Large intestine (tissue), 3 donors: Measurements from ENCODE around the gene MAMLD1. TPM values are rescaled to one million over a fixed set of nuclear protein-coding genes. Genes with fewer than 3 reads are reported as not detected.

Source experiments
- DNase-seq, 2 donors: peaks; one replicate each; pipeline versions ENCODE4 v3.0.0 to v3.0.0-alpha.2; 2013
- H3K27ac ChIP-seq: one replicate; pipeline ENCODE4 v1.5.1; 2013; ENCODE audit warnings: low read length
- H3K27me3 ChIP-seq: 2 replicates; pipeline ENCODE4 v1.6.1; 2013; ENCODE audit warnings: low read length; ENCODE audit not compliant: control insufficient read depth, insufficient read depth
- H3K36me3 ChIP-seq: 2 replicates; pipeline ENCODE4 v1.6.1; 2013; ENCODE audit warnings: low read length; ENCODE audit not compliant: control insufficient read depth, insufficient read depth
- H3K4me1 ChIP-seq: one replicate; pipeline ENCODE4 v1.6.1; 2013; ENCODE audit warnings: low read length; ENCODE audit not compliant: control insufficient read depth, insufficient read depth
- H3K4me3 ChIP-seq: one replicate; pipeline ENCODE4 v1.5.1; 2013; ENCODE audit warnings: low read length
- H3K9me3 ChIP-seq: one replicate; pipeline ENCODE4 v1.6.1; 2013; ENCODE audit warnings: mild to moderate bottlenecking, low read depth, low read length, moderate library complexity; ENCODE audit not compliant: control insufficient read depth
- WGBS: methylation state at CpG from one replicate; pipeline ENCODE4 v1.1.5; 2013; ENCODE audit warnings: low lambda C conversion rate; ENCODE audit not compliant: insufficient coverage; 5-methylcytosine and 5-hydroxymethylcytosine counted together
- polyA plus RNA-seq: library from polyadenylated mRNA; unstranded; fragments of 120-200 nt; gene quantifications from one replicate; pipeline ENCODE4 v1.2.1, GENCODE V29; 2013

MAMLD1 gene
- polyA plus RNA-seq, 1 donor = 3.8 TPM

GRCh38 chrX:150405006-150405405 is 41.9 kb downstream of the MAMLD1 start:
- Histone ChIP-seq H3K36me3 (no peaks in the 10 kb centered on the region), H3K27me3 (no peaks in the 10 kb centered on the region), H3K9me3 (no peaks in the 10 kb centered on the region), H3K4me3 (no peak overlapping the region), H3K27ac (no peak overlapping the region), H3K4me1 (no peaks in the 10 kb centered on the region)
- no CpG with 5 or more reads among the region's 1 CpG for whole genome bisulfite sequencing
- no peak for DNase-seq

- no peak for DNase-seq
- Histone ChIP-seq H3K36me3 (no peaks in the 10 kb centered on the region), H3K9me3 (no peaks in the 10 kb centered on the region), H3K27ac (no peak overlapping the region), H3K4me1 (no peaks in the 10 kb centered on the region), H3K27me3 (no peaks in the 10 kb centered on the region), H3K4me3 (no peak overlapping the region)
- WGBS = no CpG with 5 or more reads among the region's 4 CpGs
Observed at GRCh38 chrX:150405576-150405975, 42.5 kb downstream of the MAMLD1 start.

- H3K27me3 ChIP-seq = no peaks in the 10 kb centered on the region
- no peaks in the 10 kb centered on the region for H3K36me3 ChIP-seq
- no peak for DNase-seq
- no peak overlapping the region for H3K4me3 ChIP-seq
- no peaks in the 10 kb centered on the region for H3K4me1 ChIP-seq
- no peak overlapping the region for H3K27ac ChIP-seq
- no CpG with 5 or more reads among the region's 6 CpGs for WGBS
- H3K9me3 ChIP-seq = no peaks in the 10 kb centered on the region
Observed at GRCh38 chrX:150406596-150406995, 43.5 kb downstream of the MAMLD1 start.

GRCh38 chrX:150408007-150408406 is 44.9 kb downstream of the MAMLD1 start:
- H3K27ac ChIP-seq = no peak overlapping the region
- DNase-seq = no peak
- WGBS = no CpG with 5 or more reads among the region's 5 CpGs
- H3K9me3 ChIP-seq = no peaks in the 10 kb centered on the region
- H3K4me3 ChIP-seq = no peak overlapping the region
- no peaks in the 10 kb centered on the region for H3K4me1 ChIP-seq
- H3K36me3 ChIP-seq = no peaks in the 10 kb centered on the region
- no peaks in the 10 kb centered on the region for H3K27me3 ChIP-seq

GRCh38 chrX:150408561-150408960 is 45.4 kb downstream of the MAMLD1 start:
- whole genome bisulfite sequencing = no CpG with 5 or more reads among the region's 2 CpGs

GRCh38 chrX:150409486-150409885 is 46.4 kb downstream of the MAMLD1 start:
- H3K36me3 ChIP-seq = no peaks in the 10 kb centered on the region
- no CpG with 5 or more reads among the region's 3 CpGs for WGBS
- no peaks in the 10 kb centered on the region for H3K4me1 ChIP-seq
- no peak overlapping the region for H3K27ac ChIP-seq
- no peaks in the 10 kb centered on the region for H3K9me3 ChIP-seq
- H3K4me3 ChIP-seq = no peak overlapping the region
- no peaks in the 10 kb centered on the region for H3K27me3 ChIP-seq
- no peak for DNase-seq

More at GRCh38 chrX:150408561-150408960, 45.4 kb downstream of the MAMLD1 start:
- Histone ChIP-seq H3K4me3 (no peak overlapping the region), H3K27me3 (no peaks in the 10 kb centered on the region), H3K9me3 (no peaks in the 10 kb centered on the region), H3K27ac (no peak overlapping the region), H3K36me3 (no peaks in the 10 kb centered on the region), H3K4me1 (no peaks in the 10 kb centered on the region)
- DNase-seq = no peak

GRCh38 chrX:150409964-150410363 is 46.8 kb downstream of the MAMLD1 start:
- no peaks in the 10 kb centered on the region for H3K9me3 ChIP-seq
- no peak overlapping the region for H3K27ac ChIP-seq
- no peaks in the 10 kb centered on the region for H3K4me1 ChIP-seq
- no peaks in the 10 kb centered on the region for H3K27me3 ChIP-seq
- no peaks in the 10 kb centered on the region for H3K36me3 ChIP-seq
- no peak overlapping the region for H3K4me3 ChIP-seq
- no CpG with 5 or more reads among the region's 2 CpGs for WGBS
- DNase-seq = peak in 1 of 2 donors; percentile 14

- WGBS = no CpG with 5 or more reads among the region's 2 CpGs
- H3K36me3 ChIP-seq = no peaks in the 10 kb centered on the region
- H3K4me1 ChIP-seq = no peaks in the 10 kb centered on the region
- H3K27ac ChIP-seq = no peak overlapping the region
- H3K4me3 ChIP-seq = no peak overlapping the region
- H3K9me3 ChIP-seq = no peaks in the 10 kb centered on the region
- DNase-seq = no peak
- H3K27me3 ChIP-seq = no peaks in the 10 kb centered on the region
Observed at GRCh38 chrX:150410513-150410912, 47.4 kb downstream of the MAMLD1 start.

- WGBS = no CpG with 5 or more reads among the region's 2 CpGs
Observed at GRCh38 chrX:150411656-150412055, 48.5 kb downstream of the MAMLD1 start.

GRCh38 chrX:150414228-150414627 is 51.1 kb downstream of the MAMLD1 start:
- no peaks in the 10 kb centered on the region for H3K36me3 ChIP-seq
- H3K27ac ChIP-seq = no peak overlapping the region
- no peak overlapping the region for H3K4me3 ChIP-seq
- no peak for DNase-seq
- H3K4me1 ChIP-seq = no peaks in the 10 kb centered on the region
- H3K9me3 ChIP-seq = no peaks in the 10 kb centered on the region
- no CpG with 5 or more reads among the region's 2 CpGs for WGBS
- H3K27me3 ChIP-seq = no peaks in the 10 kb centered on the region

More at GRCh38 chrX:150411656-150412055, 48.5 kb downstream of the MAMLD1 start:
- Histone ChIP-seq H3K9me3 (no peaks in the 10 kb centered on the region), H3K27ac (no peak overlapping the region), H3K4me1 (no peaks in the 10 kb centered on the region), H3K4me3 (no peak overlapping the region), H3K27me3 (no peaks in the 10 kb centered on the region), H3K36me3 (no peaks in the 10 kb centered on the region)
- DNase-seq = no peak

- Histone ChIP-seq H3K4me1 (no peaks in the 10 kb centered on the region), H3K36me3 (no peaks in the 10 kb centered on the region), H3K27me3 (no peaks in the 10 kb centered on the region), H3K27ac (no peak overlapping the region), H3K4me3 (no peak overlapping the region), H3K9me3 (no peaks in the 10 kb centered on the region)
- 100% methylated on average over 2 of the region's 6 CpGs for WGBS
- no peak for DNase-seq
Observed at GRCh38 chrX:150416469-150416868, 53.4 kb downstream of the MAMLD1 start.
